ENCODE results near the gene MGST2. TPM values are rescaled to one million over a fixed set of nuclear protein-coding genes. Genes with fewer than 3 reads are reported as not detected.

The MGST2 gene
- total RNA-seq, 2 donors from 2014 or later: 24.3 to 35.5 TPM

GRCh38 chr4:139715746-139716391 is 50.2 kb downstream of the MGST2 start:
- TF ChIP-seq, protein P1, sequence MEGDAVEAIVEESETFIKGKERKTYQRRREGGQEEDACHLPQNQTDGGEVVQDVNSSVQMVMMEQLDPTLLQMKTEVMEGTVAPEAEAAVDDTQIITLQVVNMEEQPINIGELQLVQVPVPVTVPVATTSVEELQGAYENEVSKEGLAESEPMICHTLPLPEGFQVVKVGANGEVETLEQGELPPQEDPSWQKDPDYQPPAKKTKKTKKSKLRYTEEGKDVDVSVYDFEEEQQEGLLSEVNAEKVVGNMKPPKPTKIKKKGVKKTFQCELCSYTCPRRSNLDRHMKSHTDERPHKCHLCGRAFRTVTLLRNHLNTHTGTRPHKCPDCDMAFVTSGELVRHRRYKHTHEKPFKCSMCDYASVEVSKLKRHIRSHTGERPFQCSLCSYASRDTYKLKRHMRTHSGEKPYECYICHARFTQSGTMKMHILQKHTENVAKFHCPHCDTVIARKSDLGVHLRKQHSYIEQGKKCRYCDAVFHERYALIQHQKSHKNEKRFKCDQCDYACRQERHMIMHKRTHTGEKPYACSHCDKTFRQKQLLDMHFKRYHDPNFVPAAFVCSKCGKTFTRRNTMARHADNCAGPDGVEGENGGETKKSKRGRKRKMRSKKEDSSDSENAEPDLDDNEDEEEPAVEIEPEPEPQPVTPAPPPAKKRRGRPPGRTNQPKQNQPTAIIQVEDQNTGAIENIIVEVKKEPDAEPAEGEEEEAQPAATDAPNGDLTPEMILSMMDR (IDR thresholded peaks at IDR 0.05): no peak
- H3K36me3 ChIP-seq: peaks cover 4% of the 10 kb centered on the region
- no peak for DNase-seq (ENCODE audit: low spot score)
- no peaks in the 10 kb centered on the region for H3K27me3 ChIP-seq (replicated peaks; ENCODE audit: insufficient read depth)
- H3K9me3 ChIP-seq: no peaks in the 10 kb centered on the region
- ATAC-seq (ENCODE audit: insufficient number of reproducible peaks, low FRiP score, low read depth): no peak
- H3K27ac ChIP-seq: peak overlapping the region; percentile 54 to 56
- peaks cover 11 to 33% of the 10 kb centered on the region in 2 donors for H3K4me1 ChIP-seq (ENCODE audit: control insufficient read depth in 1 of 2, low read depth in 2 of 2)
- no peak overlapping the region for H3K4me3 ChIP-seq

GRCh38 chr4:139718358-139718757 is 52.7 kb downstream of the MGST2 start:
- TF ChIP-seq, protein P1 (IDR thresholded peaks at IDR 0.05): no peak
- H3K36me3 ChIP-seq: peaks cover 4% of the 10 kb centered on the region
- H3K9me3 ChIP-seq: no peaks in the 10 kb centered on the region
- H3K4me3 ChIP-seq: no peak overlapping the region
- H3K27ac ChIP-seq: no peak overlapping the region
- no peaks in the 10 kb centered on the region for H3K27me3 ChIP-seq (replicated peaks; ENCODE audit: insufficient read depth)
- ATAC-seq (ENCODE audit: insufficient number of reproducible peaks, low FRiP score, low read depth) (no peak), DNase-seq (ENCODE audit: low spot score) (no peak)
- peaks cover 0 to 9% of the 10 kb centered on the region in 2 donors for H3K4me1 ChIP-seq (ENCODE audit: control insufficient read depth in 1 of 2, low read depth in 2 of 2)

- no peak overlapping the region for H3K27ac ChIP-seq
- H3K4me1 ChIP-seq (ENCODE audit: control insufficient read depth in 1 of 2, low read depth in 2 of 2): peaks cover 0 to 9% of the 10 kb centered on the region in 2 donors
- H3K27me3 ChIP-seq (replicated peaks; ENCODE audit: insufficient read depth): no peaks in the 10 kb centered on the region
- H3K36me3 ChIP-seq: peaks cover 4% of the 10 kb centered on the region
- ATAC-seq (ENCODE audit: insufficient number of reproducible peaks, low FRiP score, low read depth) (no peak), DNase-seq (ENCODE audit: low spot score) (no peak)
- TF ChIP-seq, protein P1 (IDR thresholded peaks at IDR 0.05): no peak
- H3K9me3 ChIP-seq: no peaks in the 10 kb centered on the region
- H3K4me3 ChIP-seq: no peak overlapping the region
These were observed 53.2 kb downstream of the MGST2 start for GRCh38 chr4:139718833-139719232.

- Histone ChIP-seq H3K36me3 (peaks cover 4% of the 10 kb centered on the region), H3K9me3 (no peaks in the 10 kb centered on the region), H3K27ac (no peak overlapping the region), H3K4me3 (no peak overlapping the region), H3K27me3 (replicated peaks; ENCODE audit: insufficient read depth) (no peaks in the 10 kb centered on the region), H3K4me1 (ENCODE audit: control insufficient read depth in 1 of 2, low read depth in 2 of 2) (peaks cover 0 to 9% of the 10 kb centered on the region in 2 donors)
- ATAC-seq (ENCODE audit: insufficient number of reproducible peaks, low FRiP score, low read depth): no peak
- no peak for DNase-seq (ENCODE audit: low spot score)
- TF ChIP-seq, protein P1 (IDR thresholded peaks at IDR 0.05): no peak
These were observed 53.9 kb downstream of the MGST2 start for GRCh38 chr4:139719381-139720101.

DNA sequence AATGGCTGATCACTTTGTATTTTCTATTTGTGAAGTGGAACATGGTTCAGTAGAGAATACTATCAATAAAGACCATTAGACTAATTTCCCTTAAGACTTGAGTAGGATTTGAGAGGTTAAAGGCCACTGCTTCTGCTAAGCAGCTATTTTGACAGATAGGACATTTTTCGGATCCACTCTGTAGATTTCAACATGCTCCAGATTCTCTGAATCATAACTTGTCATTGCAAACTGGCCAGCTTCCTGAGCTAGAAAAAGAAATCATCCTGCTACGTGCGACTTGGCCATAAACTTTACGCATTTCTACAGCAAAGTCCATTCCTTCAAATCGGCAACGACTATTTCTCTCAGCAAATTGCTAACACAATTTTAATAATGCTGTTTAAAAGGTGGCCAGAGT is 55.2 kb downstream of the MGST2 start:
- ATAC-seq (ENCODE audit: insufficient number of reproducible peaks, low FRiP score, low read depth) (no peak), DNase-seq (ENCODE audit: low spot score) (no peak)
- Histone ChIP-seq H3K27me3 (replicated peaks; ENCODE audit: insufficient read depth) (no peaks in the 10 kb centered on the region), H3K4me1 (ENCODE audit: control insufficient read depth in 1 of 2, low read depth in 2 of 2) (peaks cover 0 to 3% of the 10 kb centered on the region in 2 donors), H3K36me3 (peaks cover 4% of the 10 kb centered on the region), H3K27ac (no peak overlapping the region), H3K4me3 (no peak overlapping the region), H3K9me3 (no peaks in the 10 kb centered on the region)
- TF ChIP-seq, protein P1 (IDR thresholded peaks at IDR 0.05): no peak

Measured in thoracic aorta (tissue), 2 donors.